Panc1 (cell line): ENCODE data around the gene PLCG2. TPM values are rescaled to one million over a fixed set of nuclear protein-coding genes. Genes with fewer than 3 reads are reported as not detected.

Experiments used
- ATAC-seq: fragments of 200-7000 bp; cut with Tn5 transposase; 2 replicates; pipeline ENCODE4 v1.9.1; 2020; ENCODE audit warnings: mild to moderate bottlenecking, moderate library complexity
- BruUV-seq: library from RNA; stranded (reverse); fragments of 400-500 nt; replicated peaks from 2 replicates; lab custom pipeline; 2021; lab: Mats Ljungman, UMichigan
- CTCF ChIA-PET: fragments of 300-600 bp; sonication (Branson Sonifier 250); formaldehyde crosslinking; loops from one replicate; lab custom pipeline; 2022; ENCODE audit warnings: antibody characterized with exemption; lab: Charles Lee
- POLR2A ChIA-PET: fragments of 300-600 bp; sonication (Branson Sonifier 250); formaldehyde crosslinking; loops from one replicate; lab custom pipeline; 2022; ENCODE audit warnings: antibody characterized with exemption; lab: Charles Lee
- DNase-seq: peaks from one replicate; pipeline ENCODE4 v3.0.0-alpha.2; 2010; ENCODE audit warnings: low read depth, low spot score
- H3K27ac ChIP-seq: 2 replicates; pipeline ENCODE4 v1.5.1; 2011; ENCODE audit warnings: mild to moderate bottlenecking, low read length, inconsistent platforms
- H3K27me3 ChIP-seq: fragments of 200-500 bp; sonication (Bioruptor generic); 2 replicates; pipeline ENCODE4 v1.6.0; 2014; ENCODE audit warnings: low read length, inconsistent platforms; ENCODE audit not compliant: control insufficient read depth, insufficient read depth
- H3K36me3 ChIP-seq: fragments of 200-500 bp; sonication (Bioruptor generic); 2 replicates; pipeline ENCODE4 v1.5.1; 2014; ENCODE audit warnings: inconsistent platforms, mild to moderate bottlenecking, low read length, moderate library complexity; ENCODE audit not compliant: control insufficient read depth, insufficient read depth
- H3K4me1 ChIP-seq: 2 replicates; pipeline ENCODE4 v1.5.1; 2011; ENCODE audit warnings: inconsistent platforms, mild to moderate bottlenecking, low read length, moderate library complexity; ENCODE audit not compliant: control insufficient read depth, insufficient read depth
- H3K4me3 ChIP-seq, 2 experiments: 2 replicates each; pipeline ENCODE4 v1.5.1; 2011 to 2012; ENCODE audit warnings: low read depth in 2 of 2, low read length in 2 of 2, mild to moderate bottlenecking in 2 of 2, inconsistent platforms in 1 of 2, moderate library complexity in 1 of 2
- H3K9me3 ChIP-seq: fragments of 200-500 bp; sonication (Bioruptor generic); 2 replicates; pipeline ENCODE4 v1.5.1; 2014; ENCODE audit warnings: low read depth, mild to moderate bottlenecking, inconsistent platforms, low read length, moderate library complexity; ENCODE audit not compliant: control insufficient read depth, insufficient read depth
- CTCF ChIP-seq: fragments of 450-650 bp; IDR thresholded peaks from 2 replicates; pipeline ENCODE4 v1.5.1; 2017; ENCODE audit warnings: mild to moderate bottlenecking
- POLR2AphosphoS5 ChIP-seq: IDR thresholded peaks from 2 replicates; pipeline ENCODE4 v1.6.1; 2012; ENCODE audit warnings: mild to moderate bottlenecking, low read depth, low read length, moderate library complexity
- REST ChIP-seq, 2 experiments: IDR thresholded peaks; 2 replicates each; pipeline ENCODE4 v1.6.1; 2011 to 2012; ENCODE audit warnings: low read depth in 2 of 2, control low read depth in 1 of 2, low read length in 1 of 2, mild to moderate bottlenecking in 1 of 2, moderate library complexity in 1 of 2; ENCODE audit not compliant: insufficient read depth in 1 of 2
- SIN3A ChIP-seq: IDR thresholded peaks from 2 replicates; pipeline ENCODE4 v1.6.1; 2012; ENCODE audit warnings: low read depth, mild to moderate bottlenecking, low read length, moderate library complexity, borderline replicate concordance; ENCODE audit not compliant: insufficient read depth
- TCF7L2 ChIP-seq: IDR thresholded peaks from 2 replicates; pipeline ENCODE4 v1.6.1; 2011; ENCODE audit warnings: mild to moderate bottlenecking, low read depth, low read length, inconsistent platforms
- in situ Hi-C: cut with HindIII; loops from 2 replicates; pipeline ENCODE4 v1.10.0; 2016; ENCODE audit warnings: low sequenced_read_pairs, low pct_unique_long_range_greater_than_20kb
- intact Hi-C: fragments of 100-400 bp; cut with micrococcal nuclease; formaldehyde crosslinking; loops from one replicate; pipeline ENCODE4 v1.10.0; 2022; ENCODE audit not compliant: unreplicated experiment
- total RNA-seq: library from RNA; stranded (reverse); gene quantifications from one replicate; pipeline ENCODE4 v1.2.1, GENCODE V29; 2021; ENCODE audit not compliant: unreplicated experiment

The PLCG2 gene
- total RNA-seq, 1 experiment from 2014 or later: 10.8 TPM

GRCh38 chr16:81894592-81894991 is 115.5 kb downstream of the PLCG2 start:
- H3K36me3 ChIP-seq: no peaks in the 10 kb centered on the region; the same call in 1 of the 2 replicates
- H3K4me3 ChIP-seq: no peak overlapping the region
- intact Hi-C loops: no loop called here
- ChIA-PET POLR2A (no interaction called here), CTCF (no interaction called here)
- TF ChIP-seq SIN3A: no peak
- TF ChIP-seq REST (IDR thresholded peaks at IDR 0.05; ENCODE audit: insufficient read depth in 1 of 2, low read depth in 2 of 2, low read length in 1 of 2): no peak
- no peak for TF ChIP-seq CTCF
- TF ChIP-seq TCF7L2: no peak
- TF ChIP-seq POLR2AphosphoS5: no peak
- H3K27ac ChIP-seq: no peak overlapping the region
- H3K27me3 ChIP-seq: no peaks in the 10 kb centered on the region
- no TSS peak for BruUV-seq
- no peak for DNase-seq
- no peaks in the 10 kb centered on the region for H3K9me3 ChIP-seq
- no peak for ATAC-seq
- no peaks in the 10 kb centered on the region for H3K4me1 ChIP-seq
- in situ Hi-C loops: no loop called here

GRCh38 chr16:81896902-81897301 is 117.8 kb downstream of the PLCG2 start:
- Histone ChIP-seq H3K4me3 (no peak overlapping the region), H3K36me3 (no peaks in the 10 kb centered on the region; the same call in 1 of the 2 replicates), H3K27ac (no peak overlapping the region), H3K4me1 (no peaks in the 10 kb centered on the region), H3K27me3 (no peaks in the 10 kb centered on the region), H3K9me3 (no peaks in the 10 kb centered on the region)
- POLR2A ChIA-PET: no interaction called here
- intact Hi-C loops: no loop called here
- no peak for TF ChIP-seq TCF7L2
- TF ChIP-seq SIN3A: no peak
- TF ChIP-seq REST (IDR thresholded peaks at IDR 0.05; ENCODE audit: insufficient read depth in 1 of 2, low read depth in 2 of 2, low read length in 1 of 2): no peak
- no peak for TF ChIP-seq CTCF
- no peak for TF ChIP-seq POLR2AphosphoS5
- CTCF ChIA-PET: no interaction called here
- no peak for DNase-seq
- no TSS peak for BruUV-seq
- in situ Hi-C loops: no loop called here
- ATAC-seq: no peak
